Measurements from ENCODE around the gene CCNG1. TPM values are rescaled to one million over a fixed set of nuclear protein-coding genes. Genes with fewer than 3 reads are reported as not detected.

The CCNG1 gene
- total and polyA plus RNA-seq, 9 of the 15 experiments (the other 6 are each of a cell fraction or from before 2014, with no cell fraction given), result 121 to 293 (median 245) TPM

- intact Hi-C loops (cut with micrococcal nuclease), result no loop called here
- no peak for ATAC-seq
- in situ Hi-C loops (cut with MboI), result no loop called here
- TF ChIP-seq C11orf30 (IDR thresholded peaks at IDR 0.05; ENCODE audit: low read depth), result peak; percentile 77
- peak; percentile 88 for TF ChIP-seq ZNF316 (IDR thresholded peaks at IDR 0.05)
- no peak for TF ChIP-seq RBM14 (IDR thresholded peaks at IDR 0.05; ENCODE audit: borderline replicate concordance, insufficient read depth, low read depth, low read length)
- TF ChIP-seq MLLT1 (IDR thresholded peaks at IDR 0.05), result 0 out of 4 replicates have a peak, but pooled peaks of 1 of the 2 experiments have one; percentile 14
- TF ChIP-seq ZNF512 (tag; IDR thresholded peaks at IDR 0.05), result peak; percentile 73; the same call in 1 of the 2 replicates
- TF ChIP-seq MAFG (tag; conservative IDR thresholded peaks at IDR 0.05), result peak; percentile 39; the same call in 1 of the 2 replicates
- TF ChIP-seq NFE2 (IDR thresholded peaks at IDR 0.05; ENCODE audit: low read depth), result 0 out of 2 replicates have a peak, but pooled peaks have one; percentile 6
- TF ChIP-seq E2F4 (CRISPR knock-in tag; IDR thresholded peaks at IDR 0.05; ENCODE audit: low read depth), result no peak
- Histone ChIP-seq H4K20me1 (replicated peaks; ENCODE audit: control insufficient read depth, insufficient read depth, low read length) (no peaks in the 10 kb centered on the region), H3K9me3 (replicated peaks; ENCODE audit: control insufficient read depth, insufficient read depth, low read depth, low read length) (no peaks in the 10 kb centered on the region), H3K36me3 (ENCODE audit: control insufficient read depth, insufficient read depth, low read length) (peaks cover 46% of the 10 kb centered on the region), H3K4me2 (ENCODE audit: insufficient read depth, low read length) (no peak overlapping the region), H3K4me3 (no peak overlapping the region), H3K4me1 (replicated peaks in 1 of 2; ENCODE audit: control insufficient read depth in 2 of 2, insufficient read depth in 2 of 2, low read length in 2 of 2) (peaks cover 0 to 5% of the 10 kb centered on the region in 2 experiments; a peak in 1 of 5 replicates), H3K27me3 (ENCODE audit: control insufficient read depth in 2 of 2, insufficient read depth in 2 of 2, low read length in 2 of 2) (no peaks in the 10 kb centered on the region), H3K9me1 (ENCODE audit: control insufficient read depth, insufficient read depth, low read length) (no peaks in the 10 kb centered on the region), H3K27ac (ENCODE audit: extremely low read depth, low read depth, low read length) (no peak overlapping the region), H3K9ac (ENCODE audit: insufficient read depth in 1 of 2, low read depth in 2 of 2, low read length in 2 of 2) (no peak overlapping the region), H2AFZ (ENCODE audit: low read depth, low read length) (no peak overlapping the region), H3K79me2 (ENCODE audit: control insufficient read depth, insufficient read depth, low read length) (peaks cover 59% of the 10 kb centered on the region)
- ChIA-PET POLR2A (interaction anchor here (6.9 kb wide), 1 partner anchor 15 kb away, joined by 126 read pairs; the partner anchor contains the start of gene CCNG1), CTCF (ENCODE audit: low intra/inter-chr PET ratio) (no interaction called here)
- DNase-seq (ENCODE audit: extremely low read depth in 1 of 4, low spot score in 3 of 4), result no peak
- no TSS peak for BruUV-seq (replicated peaks)
- WGBS (ENCODE audit: insufficient coverage, low coverage, missing lambda C conversion rate), result 47% methylated on average over 2 of the region's 2 CpGs
- FAIRE-seq, result no peak
These were observed 18.7 kb downstream of the CCNG1 start for GRCh38 chr5:163456029-163456589.
